Astrocyte of the spinal cord (primary cell): ENCODE results near the gene RAPGEF5.

Source experiments
- DNase-seq: peaks from one replicate; pipeline ENCODE4 v3.0.0; 2011; ENCODE audit warnings: low read depth, low spot score
- H3K4me3 ChIP-seq: 2 replicates; pipeline ENCODE4 v1.5.1; 2011; ENCODE audit warnings: low read depth, mild to moderate bottlenecking, low read length, moderate library complexity
- CTCF ChIP-seq: IDR thresholded peaks from 2 replicates; pipeline ENCODE4 v1.5.1; 2012; ENCODE audit warnings: low read depth, mild to moderate bottlenecking, low read length, inconsistent platforms
- in situ Hi-C: cut with HindIII; loops from 2 replicates; pipeline ENCODE4 v1.10.0; 2017; ENCODE audit warnings: low sequenced_read_pairs

RAPGEF5 gene

GRCh38 chr7:22373911-22374310, 17.0 kb upstream of the RAPGEF5 start:
- DNase-seq, result no peak
- in situ Hi-C loops, result no loop called here
- TF ChIP-seq CTCF, result no peak
- H3K4me3 ChIP-seq, result no peak overlapping the region

- TF ChIP-seq CTCF, result no peak
- in situ Hi-C loops, result no loop called here
- no peak for DNase-seq
- no peak overlapping the region for H3K4me3 ChIP-seq
Observed at GRCh38 chr7:22373388-22373787, 16.4 kb upstream of the RAPGEF5 start.

GRCh38 chr7:22372863-22373262, 15.9 kb upstream of the RAPGEF5 start:
- no peak overlapping the region for H3K4me3 ChIP-seq
- in situ Hi-C loops, result no loop called here
- DNase-seq, result no peak
- TF ChIP-seq CTCF, result no peak

- no peak overlapping the region for H3K4me3 ChIP-seq
- no peak for TF ChIP-seq CTCF
- no peak for DNase-seq
- in situ Hi-C loops, result no loop called here
Observed at GRCh38 chr7:22371878-22372277, 14.9 kb upstream of the RAPGEF5 start.

- DNase-seq, result no peak
- no peak for TF ChIP-seq CTCF
- in situ Hi-C loops, result no loop called here
- no peak overlapping the region for H3K4me3 ChIP-seq
Observed at GRCh38 chr7:22364900-22365299, 7.9 kb upstream of the RAPGEF5 start.

GRCh38 chr7:22363756-22364422, 6.9 kb upstream of the RAPGEF5 start:
- in situ Hi-C loops, result no loop called here
- H3K4me3 ChIP-seq, result no peak overlapping the region
- no peak for TF ChIP-seq CTCF
- DNase-seq, result no peak
